Superior temporal gyrus (tissue), 1 donor: ENCODE data around the gene PLCL1.

Source experiments
- DNase-seq: peaks from one replicate; pipeline ENCODE4 v3.0.0-alpha.2; 2016; ENCODE audit errors: extremely low spot score

The PLCL1 gene

DNA sequence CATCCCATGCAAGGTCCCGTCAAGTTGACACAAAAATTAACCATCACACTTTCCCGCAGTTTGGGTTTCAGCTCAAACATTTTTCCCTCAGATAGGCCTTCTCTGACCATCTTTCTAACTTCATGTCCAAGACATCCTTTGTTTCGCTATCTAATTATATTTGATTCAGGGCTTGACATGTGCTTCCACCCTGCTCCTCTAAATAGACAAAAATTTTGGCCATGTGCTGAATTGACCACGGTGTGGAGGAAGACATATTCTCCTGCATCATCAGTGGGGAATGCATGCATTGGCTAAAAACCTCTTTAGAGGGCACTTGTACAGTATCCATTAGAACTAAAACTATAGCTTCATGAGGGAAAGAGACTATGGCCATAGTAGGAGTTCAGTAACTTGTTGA lies 81.2 kb downstream of the PLCL1 start:
- DNase-seq, result no peak

DNA sequence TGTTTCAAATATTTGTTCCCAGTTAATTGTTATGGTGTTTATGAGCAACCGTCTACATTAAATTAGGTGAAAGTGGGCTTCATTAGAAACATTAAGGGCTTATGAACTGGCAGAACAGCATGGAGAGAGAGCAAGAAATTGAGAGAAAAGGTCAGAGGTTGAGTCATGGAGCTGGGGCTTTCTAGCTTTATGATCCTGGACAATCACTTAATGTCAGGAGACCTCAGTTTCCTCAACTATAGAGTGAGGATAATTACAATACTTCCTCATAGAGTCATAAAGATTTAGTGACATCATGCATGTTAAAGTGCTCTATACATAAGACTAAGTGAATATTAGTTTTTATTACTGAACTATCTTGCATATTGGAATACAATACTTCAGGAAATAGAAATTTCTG lies 83.9 kb downstream of the PLCL1 start:
- DNase-seq, result no peak

DNA sequence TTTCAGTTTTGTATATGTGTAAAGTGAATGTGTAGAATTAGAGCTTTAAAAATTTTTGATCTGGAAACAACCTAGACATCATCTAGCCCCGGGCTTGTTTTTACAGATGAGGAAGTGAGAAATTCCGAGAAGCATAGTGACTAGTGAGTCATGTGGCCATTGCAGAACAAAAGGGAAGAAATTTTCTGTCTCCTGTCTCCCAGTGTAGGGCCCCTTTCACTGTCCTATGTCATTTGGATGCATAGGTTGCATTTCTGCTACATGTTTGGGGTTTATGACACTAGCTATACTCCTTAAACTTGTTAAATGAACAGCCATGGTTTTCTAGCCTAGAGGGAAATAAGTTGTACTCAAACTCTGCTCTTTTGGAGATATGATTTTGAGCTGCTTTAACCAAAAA lies 84.6 kb downstream of the PLCL1 start:
- DNase-seq, result peak; percentile 58

- DNase-seq, result no peak
Observed at GRCh38 chr2:197890168-197890567, 85.8 kb downstream of the PLCL1 start.

DNA sequence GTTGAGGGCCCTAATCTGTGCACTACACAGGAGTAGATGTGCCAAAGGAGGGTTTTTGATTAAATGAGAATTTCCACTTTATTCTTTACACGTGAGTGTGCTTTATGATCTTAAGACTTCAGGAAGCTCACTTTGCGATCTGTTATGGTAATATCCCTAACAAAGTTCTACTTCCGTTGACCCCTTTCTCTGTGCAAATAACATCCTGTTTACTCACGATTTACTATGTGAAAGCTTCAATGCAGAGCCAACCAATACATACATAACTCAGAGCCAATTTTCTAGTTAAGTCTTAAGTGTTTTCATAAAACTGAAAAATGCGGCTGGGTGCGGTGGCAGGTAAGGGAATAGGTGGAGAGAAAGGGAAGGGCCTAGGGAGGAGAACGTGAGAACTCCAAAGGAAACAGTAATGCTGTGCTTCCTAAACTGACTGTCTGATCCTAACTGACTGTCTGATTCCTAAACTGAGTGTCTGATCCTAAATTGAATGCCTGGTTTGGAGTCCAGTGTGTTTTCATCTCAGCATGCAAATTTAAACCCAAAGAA lies 87.6 kb downstream of the PLCL1 start:
- DNase-seq, result no peak

- DNase-seq, result no peak
Observed at GRCh38 chr2:197893403-197894177, 89.2 kb downstream of the PLCL1 start.

DNA sequence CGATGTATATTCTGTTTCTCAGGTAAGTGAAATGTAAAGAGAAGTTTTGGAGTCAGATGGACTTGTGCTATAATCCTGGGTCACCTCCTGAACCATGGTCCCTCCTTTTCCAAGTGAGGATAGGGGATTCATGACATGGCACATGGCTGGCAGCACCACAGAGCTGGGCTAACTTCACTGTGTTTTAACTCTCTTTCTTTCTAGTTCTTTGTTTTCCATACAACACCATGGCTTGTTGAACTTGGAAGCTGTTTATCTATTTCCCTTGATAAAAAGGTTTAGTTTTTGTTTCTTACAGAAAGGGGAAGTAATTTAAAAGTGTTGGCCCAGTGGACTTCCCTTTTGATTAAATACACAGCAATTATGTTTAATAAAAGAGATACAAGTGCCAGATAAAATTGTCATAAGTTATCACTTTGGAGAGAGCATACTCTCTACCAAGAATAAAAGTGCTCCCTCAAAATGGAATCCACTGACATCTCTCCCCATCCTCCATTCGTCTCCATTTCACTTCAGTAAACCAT lies 90.4 kb downstream of the PLCL1 start:
- DNase-seq, result no peak

DNA sequence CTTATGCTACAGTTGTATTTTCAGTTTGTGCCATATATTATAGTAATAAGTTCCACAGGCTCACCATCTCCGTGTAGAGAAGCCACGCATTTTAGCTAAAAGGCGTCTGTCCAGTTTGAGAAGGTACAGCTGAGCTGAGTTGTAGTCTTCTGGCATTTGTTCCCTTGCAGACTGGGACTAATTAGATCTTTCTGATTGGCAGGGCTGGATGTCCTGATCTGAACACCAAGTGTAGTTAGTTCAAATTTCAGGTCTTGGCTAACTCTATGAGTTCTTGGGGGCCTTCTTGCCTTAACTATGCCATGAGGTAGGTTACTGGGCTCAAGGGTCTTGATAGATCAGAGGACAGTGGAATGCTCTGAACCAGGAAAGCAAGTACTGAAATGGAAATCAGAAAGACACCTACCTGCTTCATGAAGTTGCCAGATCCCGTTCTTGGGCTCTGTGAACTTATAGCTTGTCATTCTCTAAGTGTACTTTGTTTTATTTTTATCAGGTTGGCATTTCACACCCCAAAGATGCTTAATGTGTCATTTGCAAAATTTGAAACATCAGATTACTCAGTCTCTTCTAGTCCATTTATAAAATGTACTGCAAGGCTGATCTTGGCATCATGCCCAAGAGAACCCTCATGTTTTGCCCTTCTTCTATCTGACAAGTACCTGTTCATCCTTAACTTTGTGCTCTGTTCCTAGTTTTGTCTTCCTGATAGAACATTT lies 93.7 kb downstream of the PLCL1 start:
- no peak for DNase-seq

GRCh38 chr2:197904446-197904845 lies 100.1 kb downstream of the PLCL1 start:
- no peak for DNase-seq

- DNase-seq, result no peak
Observed at GRCh38 chr2:197908156-197908555, 103.8 kb downstream of the PLCL1 start.

GRCh38 chr2:197908990-197909776 lies 104.8 kb downstream of the PLCL1 start:
- no peak for DNase-seq

DNA sequence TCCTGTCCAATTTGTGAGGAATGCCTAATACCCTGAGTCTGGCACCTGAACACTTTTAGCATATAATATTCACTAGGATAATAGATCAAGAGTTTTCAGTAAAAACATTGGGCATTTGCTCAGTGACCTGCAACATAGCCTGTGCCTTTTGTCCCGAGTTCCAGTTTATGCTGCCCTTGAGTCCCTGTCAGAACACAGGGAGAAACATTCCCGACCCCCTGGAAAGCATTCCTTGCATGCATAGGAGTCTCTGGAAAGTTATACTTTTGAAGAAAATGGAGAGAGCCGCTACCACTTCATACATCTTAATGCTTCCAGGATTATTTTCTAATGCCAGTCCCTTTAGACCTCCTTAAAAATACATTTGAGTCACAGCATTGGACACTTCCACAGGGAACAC lies 107.3 kb downstream of the PLCL1 start:
- no peak for DNase-seq

- DNase-seq, result no peak
Observed at GRCh38 chr2:197913084-197913483, 108.7 kb downstream of the PLCL1 start.

- no peak for DNase-seq
Observed at GRCh38 chr2:197914778-197915177, 110.4 kb downstream of the PLCL1 start.

DNA sequence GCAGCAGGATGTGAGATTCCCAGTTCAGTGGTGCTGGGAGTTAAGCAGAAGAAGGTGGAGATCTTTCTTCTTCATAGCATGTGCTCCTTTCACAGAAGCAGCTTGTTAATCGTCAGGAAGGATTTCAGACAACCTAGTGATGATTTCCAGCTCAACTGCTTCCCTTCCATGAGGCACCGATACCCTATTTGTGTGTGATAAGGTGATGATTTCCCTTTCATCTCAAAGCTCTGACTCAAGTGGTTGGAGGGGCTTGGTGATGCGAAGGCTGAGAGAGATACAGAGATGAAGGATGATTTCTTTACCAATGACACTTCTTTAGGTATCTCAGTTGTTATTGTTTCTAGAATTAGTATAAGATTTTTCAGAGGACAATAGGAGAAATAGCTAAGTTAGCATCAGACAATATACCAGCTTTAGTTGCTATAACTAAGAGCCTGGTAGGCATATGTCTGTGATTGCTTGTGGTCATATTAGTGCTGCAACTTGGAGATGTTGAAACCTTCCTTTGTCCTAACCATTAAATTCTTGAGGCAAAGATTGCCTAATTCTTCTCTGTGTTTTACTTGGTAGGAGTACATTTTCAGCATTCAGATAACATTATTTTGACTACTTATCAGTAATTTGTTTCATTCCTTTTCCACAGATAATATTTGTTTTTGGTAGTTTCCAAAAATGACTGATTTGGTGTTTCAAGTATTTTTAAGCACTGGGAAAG lies 111.3 kb downstream of the PLCL1 start:
- DNase-seq, result no peak

DNA sequence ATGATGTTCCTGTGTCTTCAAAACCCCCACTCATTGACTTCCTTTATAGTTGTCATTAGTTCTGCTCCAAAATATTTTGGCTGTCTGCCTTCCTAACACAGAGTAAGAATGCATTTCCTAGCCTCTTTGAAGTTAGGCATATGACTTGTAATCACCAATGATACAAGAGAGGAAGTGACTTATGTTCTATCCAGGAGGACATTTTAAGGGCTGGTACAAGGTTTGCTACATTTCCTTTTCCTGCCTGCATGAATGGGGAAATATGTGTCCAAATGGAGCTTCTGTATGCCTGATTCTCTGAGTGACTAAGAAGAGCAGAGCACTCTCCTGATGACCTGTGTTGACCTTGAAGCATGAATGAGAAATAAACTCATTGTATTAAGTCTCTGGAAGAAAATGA lies 115.1 kb downstream of the PLCL1 start:
- DNase-seq, result no peak

- DNase-seq, result no peak
Observed at GRCh38 chr2:197920088-197920487, 115.7 kb downstream of the PLCL1 start.

DNA sequence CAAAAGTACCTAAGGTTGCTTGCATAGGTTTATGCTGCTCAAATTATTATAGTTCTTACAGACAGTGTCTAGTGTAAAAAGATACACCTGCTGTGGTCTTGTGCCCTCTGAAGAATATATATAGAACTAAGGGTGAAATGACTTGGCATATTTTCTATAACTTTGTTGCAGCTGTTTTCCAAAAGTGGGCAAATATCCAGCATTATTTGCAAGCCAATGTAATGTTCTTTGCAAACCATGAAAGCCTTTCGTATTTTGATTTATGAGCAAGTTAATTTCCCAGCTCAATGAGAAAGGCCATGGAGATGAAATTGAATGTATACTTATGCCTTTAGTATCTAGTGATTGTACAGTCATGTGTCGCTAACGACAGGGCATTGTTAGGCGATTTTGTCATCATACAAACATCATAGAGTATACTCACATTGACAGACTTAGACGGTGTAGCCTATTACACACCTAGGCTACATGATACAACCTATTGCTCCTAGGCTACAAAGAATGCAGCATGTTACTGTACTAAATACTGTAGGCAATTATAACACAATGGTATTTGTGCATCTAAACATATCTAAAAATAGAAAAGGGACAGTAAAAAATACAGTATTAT lies 116.3 kb downstream of the PLCL1 start:
- no peak for DNase-seq

- DNase-seq, result no peak
Observed at GRCh38 chr2:197924483-197924882, 120.1 kb downstream of the PLCL1 start.

GRCh38 chr2:197925204-197925603 lies 120.8 kb downstream of the PLCL1 start:
- no peak for DNase-seq

GRCh38 chr2:197925976-197926375 lies 121.6 kb downstream of the PLCL1 start:
- DNase-seq, result no peak
